K562 (cell line): ENCODE measurements around the gene DAPP1. TPM values are rescaled to one million over a fixed set of nuclear protein-coding genes. Genes with fewer than 3 reads are reported as not detected.

Experiments
- CBFA2T3 ChIP-seq: fragments of 450-650 bp; IDR thresholded peaks from 2 replicates; pipeline ENCODE4 v1.6.1; 2017
- WHSC1 ChIP-seq: IDR thresholded peaks from one replicate; pipeline ENCODE4 v1.6.1; 2012; ENCODE audit warnings: low read length, control low read depth, inconsistent platforms
- polyA plus RNA-seq, 8 experiments: library from polyadenylated mRNA; depleted of rRNA in 4 of 8; stranded (reverse) in 5 of 8; unstranded in 3 of 8; fragments of >200 nt; fragmentation: Nextera tagmentation in 2 of 8; fragmentation: Illumina TruSeq in 1 of 8; extraction: Ambion mirVana in 2 of 8; extraction: Trizol in 1 of 8; gene quantifications; 2 replicates each; pipeline versions ENCODE4 v1.2.1 to v1.2.3, GENCODE V29; 2011 to 2014; ENCODE audit warnings: inconsistent platforms in 1 of 8, missing spikeins in 1 of 8
- total RNA-seq, 7 experiments: library from RNA; depleted of rRNA in 6 of 7; stranded (reverse); fragments of >200 nt in 6 of 7; fragmentation: Illumina TruSeq in 2 of 7; extraction: Trizol in 2 of 7; gene quantifications; 2 replicates each; pipeline versions ENCODE4 v1.2.1 to v1.2.3, GENCODE V29; 2011 to 2021; ENCODE audit warnings: low replicate concordance in 1 of 7

Gene DAPP1
- total and polyA plus RNA-seq, 9 of the 15 experiments (the other 6 are each of a cell fraction or from before 2014, with no cell fraction given), result 1.9 to 7.2 (median 3.6) TPM

GRCh38 chr4:99918656-99919055 lies 102.0 kb downstream of the DAPP1 start (continued):
- TF ChIP-seq CBFA2T3, result no peak
- TF ChIP-seq WHSC1, result no peak

Other genes starting within 250 kb of the DAPP1 start
- not detected in 2 replicates for gene MTTP, start 242.0 kb upstream of the DAPP1 start, total RNA-seq (2014; rRNA removed)
- gene MTTP, start 242.0 kb upstream of the DAPP1 start, total RNA-seq (2014; rRNA removed; fragmentation: Illumina TruSeq; extraction: Trizol), result 0.06 and 0.29 TPM in 2 replicates
- 0.22 TPM in 1 of 2 replicates, not detected in the other for gene MTTP, start 242.0 kb upstream of the DAPP1 start, total RNA-seq (2015; rRNA removed; fragmentation: Illumina TruSeq; extraction: Trizol)
- 0.04 and 0.40 TPM in 2 replicates for gene MTTP, start 242.0 kb upstream of the DAPP1 start, total RNA-seq (2021)
- not detected in 2 replicates for gene MTTP, start 242.0 kb upstream of the DAPP1 start, polyA plus RNA-seq (2011; rRNA removed)
- 0.04 TPM in 1 of 2 replicates, not detected in the other for gene MTTP, start 242.0 kb upstream of the DAPP1 start, polyA plus RNA-seq (2014; fragmentation: Illumina TruSeq; extraction: Trizol)
- under 1 TPM; 0.01 to 0.03 TPM for gene MTTP, start 242.0 kb upstream of the DAPP1 start, polyA plus RNA-seq (2014; fragmentation: Nextera tagmentation; extraction: Ambion mirVana)
- 0.01 TPM in 1 of 2 replicates, not detected in the other for gene MTTP, start 242.0 kb upstream of the DAPP1 start, polyA plus RNA-seq (2014; rRNA removed)
- not detected in 2 replicates for gene C4orf54, start 159.0 kb upstream of the DAPP1 start, total RNA-seq (2014; rRNA removed)
- gene C4orf54, start 159.0 kb upstream of the DAPP1 start, total RNA-seq (2014; rRNA removed; fragmentation: Illumina TruSeq; extraction: Trizol), result not detected in 2 replicates
- not detected in 2 replicates for gene C4orf54, start 159.0 kb upstream of the DAPP1 start, total RNA-seq (2015; rRNA removed; fragmentation: Illumina TruSeq; extraction: Trizol)
- not detected in 2 replicates for gene C4orf54, start 159.0 kb upstream of the DAPP1 start, total RNA-seq (2021)
- not detected in 2 replicates for gene C4orf54, start 159.0 kb upstream of the DAPP1 start, polyA plus RNA-seq (2011; rRNA removed)
- not detected in 2 replicates for gene C4orf54, start 159.0 kb upstream of the DAPP1 start, polyA plus RNA-seq (2014; fragmentation: Illumina TruSeq; extraction: Trizol)
- not detected for gene C4orf54, start 159.0 kb upstream of the DAPP1 start, polyA plus RNA-seq (2014; fragmentation: Nextera tagmentation; extraction: Ambion mirVana)
- not detected in 2 replicates for gene C4orf54, start 159.0 kb upstream of the DAPP1 start, polyA plus RNA-seq (2014; rRNA removed)
- 17.9 and 22.5 TPM in 2 replicates for gene LAMTOR3, start 77.6 kb downstream of the DAPP1 start, total RNA-seq (2014; rRNA removed)
- 58.0 and 65.7 TPM in 2 replicates for gene LAMTOR3, start 77.6 kb downstream of the DAPP1 start, total RNA-seq (2014; rRNA removed; fragmentation: Illumina TruSeq; extraction: Trizol)
- gene LAMTOR3, start 77.6 kb downstream of the DAPP1 start, total RNA-seq (2015; rRNA removed; fragmentation: Illumina TruSeq; extraction: Trizol), result 53.0 and 59.4 TPM in 2 replicates
- 38.4 and 40.1 TPM in 2 replicates for gene LAMTOR3, start 77.6 kb downstream of the DAPP1 start, total RNA-seq (2021)
- 61.8 and 85.7 TPM in 2 replicates for gene LAMTOR3, start 77.6 kb downstream of the DAPP1 start, polyA plus RNA-seq (2011; rRNA removed)
- gene LAMTOR3, start 77.6 kb downstream of the DAPP1 start, polyA plus RNA-seq (2014; fragmentation: Illumina TruSeq; extraction: Trizol), result 53.3 and 70.7 TPM in 2 replicates
- gene LAMTOR3, start 77.6 kb downstream of the DAPP1 start, polyA plus RNA-seq (2014; fragmentation: Nextera tagmentation; extraction: Ambion mirVana), result 100 to 1,000 TPM; 136 to 146 TPM
- gene LAMTOR3, start 77.6 kb downstream of the DAPP1 start, polyA plus RNA-seq (2014; rRNA removed), result 38.3 and 41.9 TPM in 2 replicates
- gene DNAJB14, start 129.8 kb downstream of the DAPP1 start, total RNA-seq (2014; rRNA removed), result 10.1 and 17.8 TPM in 2 replicates
- gene DNAJB14, start 129.8 kb downstream of the DAPP1 start, total RNA-seq (2014; rRNA removed; fragmentation: Illumina TruSeq; extraction: Trizol), result 23.1 and 28.6 TPM in 2 replicates
- 20.3 and 21.0 TPM in 2 replicates for gene DNAJB14, start 129.8 kb downstream of the DAPP1 start, total RNA-seq (2015; rRNA removed; fragmentation: Illumina TruSeq; extraction: Trizol)
- 28.0 and 30.2 TPM in 2 replicates for gene DNAJB14, start 129.8 kb downstream of the DAPP1 start, total RNA-seq (2021)
- gene DNAJB14, start 129.8 kb downstream of the DAPP1 start, polyA plus RNA-seq (2011; rRNA removed), result 9.9 and 13.2 TPM in 2 replicates
- 12.7 and 14.3 TPM in 2 replicates for gene DNAJB14, start 129.8 kb downstream of the DAPP1 start, polyA plus RNA-seq (2014; fragmentation: Illumina TruSeq; extraction: Trizol)
- 1 to 10 TPM; 5.5 to 7.0 TPM for gene DNAJB14, start 129.8 kb downstream of the DAPP1 start, polyA plus RNA-seq (2014; fragmentation: Nextera tagmentation; extraction: Ambion mirVana)
- gene DNAJB14, start 129.8 kb downstream of the DAPP1 start, polyA plus RNA-seq (2014; rRNA removed), result 9.1 and 20.4 TPM in 2 replicates
- 552 and 605 TPM in 2 replicates for gene H2AZ1, start 133.4 kb downstream of the DAPP1 start, total RNA-seq (2014; rRNA removed)
- 880 and 938 TPM in 2 replicates for gene H2AZ1, start 133.4 kb downstream of the DAPP1 start, total RNA-seq (2014; rRNA removed; fragmentation: Illumina TruSeq; extraction: Trizol)
- gene H2AZ1, start 133.4 kb downstream of the DAPP1 start, total RNA-seq (2015; rRNA removed; fragmentation: Illumina TruSeq; extraction: Trizol), result 753 and 768 TPM in 2 replicates
- 718 and 751 TPM in 2 replicates for gene H2AZ1, start 133.4 kb downstream of the DAPP1 start, total RNA-seq (2021)
- 738 and 1,020 TPM in 2 replicates for gene H2AZ1, start 133.4 kb downstream of the DAPP1 start, polyA plus RNA-seq (2011; rRNA removed)
- 625 and 744 TPM in 2 replicates for gene H2AZ1, start 133.4 kb downstream of the DAPP1 start, polyA plus RNA-seq (2014; fragmentation: Illumina TruSeq; extraction: Trizol)
- 1,000 to 10,000 TPM; 3,608 to 4,380 TPM for gene H2AZ1, start 133.4 kb downstream of the DAPP1 start, polyA plus RNA-seq (2014; fragmentation: Nextera tagmentation; extraction: Ambion mirVana)
- 687 and 854 TPM in 2 replicates for gene H2AZ1, start 133.4 kb downstream of the DAPP1 start, polyA plus RNA-seq (2014; rRNA removed)